Hindlimb muscle (tissue), 1 donor: ENCODE measurements around the gene SLC10A1. TPM values are rescaled to one million over a fixed set of nuclear protein-coding genes. Genes with fewer than 3 reads are reported as not detected.
"Not testable (repeated sequence)": the region's sequence is repeated elsewhere in the genome, so short reads cannot be mapped to it uniquely, and the experiment has no call there.

Experiments
- DNase-seq: peaks from one replicate; pipeline ENCODE4 v3.0.0-alpha.2; 2013
- polyA plus RNA-seq: library from polyadenylated mRNA; unstranded; fragments of 120-200 nt; gene quantifications from one replicate; pipeline ENCODE4 v1.2.1, GENCODE V29; 2013; ENCODE audit not compliant: insufficient read length

SLC10A1 gene
- polyA plus RNA-seq, 1 donor: not detected

DNA sequence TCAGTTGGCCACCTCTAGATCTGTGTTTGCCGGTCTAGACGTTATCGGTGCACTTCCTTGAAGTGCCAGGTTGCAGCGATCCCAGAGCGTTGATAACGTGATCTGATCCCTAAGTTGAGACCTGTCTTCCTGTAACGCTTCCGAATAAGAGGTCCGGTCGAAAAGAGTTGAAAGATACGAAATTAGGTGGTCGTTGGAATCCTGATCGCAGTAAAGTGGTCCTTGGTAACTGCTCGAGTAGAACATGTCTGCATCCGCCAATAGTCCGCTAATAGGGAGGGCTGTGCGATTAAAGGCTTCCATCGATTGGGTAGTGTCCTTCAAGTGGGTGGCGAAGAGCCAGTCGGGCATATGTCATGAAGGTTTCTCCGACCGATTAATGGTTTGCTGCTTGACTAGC lies 27.4 kb downstream of the SLC10A1 start:
- no peak for DNase-seq

DNA sequence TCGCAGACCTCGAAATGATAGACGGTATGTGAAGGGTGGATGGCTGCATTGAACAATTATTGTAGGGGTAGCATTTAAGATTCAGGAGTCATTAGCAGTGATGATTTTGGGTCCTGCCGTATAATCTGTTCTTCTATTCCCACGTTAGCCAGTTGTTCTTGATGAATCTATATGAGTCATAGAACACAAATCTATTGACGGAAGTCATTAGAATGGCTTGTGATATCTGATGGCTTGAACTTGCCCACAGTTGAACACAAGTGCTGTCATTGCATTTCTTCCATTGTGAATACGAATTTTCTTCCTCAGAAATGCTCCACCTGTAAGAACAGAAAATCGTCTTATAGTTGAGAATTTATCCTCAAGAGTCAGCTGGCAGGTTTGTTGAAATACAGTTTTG lies 28.2 kb downstream of the SLC10A1 start:
- no peak for DNase-seq

DNA sequence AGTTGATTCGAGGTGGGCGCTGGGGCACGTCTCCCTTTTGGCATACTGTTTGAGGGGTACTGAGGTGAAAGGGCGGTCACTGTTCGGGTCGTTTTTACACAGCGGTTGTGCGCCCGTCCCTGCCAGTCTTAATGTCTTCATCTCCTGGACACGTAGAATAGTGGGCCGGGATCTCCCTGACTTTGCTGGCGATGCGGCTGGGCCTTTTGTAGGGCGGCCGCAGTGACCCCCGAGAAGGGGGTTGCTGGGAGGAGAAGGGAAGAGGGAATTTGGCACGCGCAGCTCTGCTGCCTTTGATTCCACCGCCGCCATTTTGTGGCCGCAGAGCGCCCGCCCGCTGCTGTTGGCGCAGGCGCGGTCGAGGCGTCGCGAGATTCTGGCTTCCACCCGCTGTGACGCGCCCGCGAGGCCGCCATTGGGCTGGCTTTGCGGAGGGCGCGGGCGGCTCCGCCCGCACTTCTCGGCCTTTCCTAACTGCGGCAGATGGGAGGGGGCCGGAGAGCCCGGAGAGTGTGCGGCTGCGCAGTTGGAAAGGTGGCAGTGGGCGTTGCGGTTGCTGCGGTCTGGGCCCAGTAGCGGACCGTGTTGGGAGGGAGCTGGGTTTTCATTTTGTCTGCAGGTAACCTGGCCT lies 29.6 kb downstream of the SLC10A1 start:
- peak; percentile 95 for DNase-seq

GRCh38 chr14:69766984-69767368 lies 30.1 kb downstream of the SLC10A1 start, which contains the start of gene SRSF5:
TSS of gene SRSF5 (plus strand) at chr14:69767142. CDS start at chr14:69768157, 1,015 bp downstream.
- peak; percentile 99 for DNase-seq

DNA sequence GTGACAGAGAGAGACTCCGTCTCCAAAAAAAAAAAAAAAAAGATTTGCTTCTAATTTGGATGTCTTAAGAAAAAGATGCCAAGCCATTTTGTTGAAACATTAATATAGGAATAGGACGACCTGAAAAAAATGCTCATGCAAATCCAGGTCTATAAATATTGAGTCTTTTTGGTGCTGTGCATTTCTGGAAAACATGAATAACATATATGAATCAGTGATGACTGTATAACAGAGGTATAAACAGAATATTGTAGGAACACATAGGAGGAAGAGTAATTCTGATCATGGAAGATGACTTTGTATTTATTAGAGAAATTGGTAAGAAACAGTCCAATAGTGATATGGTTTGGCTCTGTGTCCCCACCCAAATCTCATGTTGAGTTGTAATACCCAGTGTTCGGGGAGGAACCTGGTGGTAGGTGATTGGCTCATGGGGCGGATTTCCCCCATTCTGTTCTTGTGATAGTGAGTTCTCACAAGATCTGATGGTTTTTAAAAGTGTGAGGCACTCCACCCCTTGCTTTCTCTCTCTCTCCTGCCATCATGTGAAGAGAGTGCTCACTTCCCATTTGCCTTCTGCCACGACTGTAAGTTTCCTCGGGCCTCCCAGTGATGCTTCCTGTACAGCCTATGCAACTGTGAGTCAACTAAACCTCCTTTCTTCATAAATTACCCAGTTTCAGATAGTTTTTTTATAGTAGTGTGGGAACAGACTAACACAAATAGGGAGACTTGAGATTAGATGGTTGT lies 33.1 kb downstream of the SLC10A1 start:
- DNase-seq: no peak

GRCh38 chr14:69760810-69761209 lies 36.2 kb downstream of the SLC10A1 start:
- DNase-seq: no peak

DNA sequence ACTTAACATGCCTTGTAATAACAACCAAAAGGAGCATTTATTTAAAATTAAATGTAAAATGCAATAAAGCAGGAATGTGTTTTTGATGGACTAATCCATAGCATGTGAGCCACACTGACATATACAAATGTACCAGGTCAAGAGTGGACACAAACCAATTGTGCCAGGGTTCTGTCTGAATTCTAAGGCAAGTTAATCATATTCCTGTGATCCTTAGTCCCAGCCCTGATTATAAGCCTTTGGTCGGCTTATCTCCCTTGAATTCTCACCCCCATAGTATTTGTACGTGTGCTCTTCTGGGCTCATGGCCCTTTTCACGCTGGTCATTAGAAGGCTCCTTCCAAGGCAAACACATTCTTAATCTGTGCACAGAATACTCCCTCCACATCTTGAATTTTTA lies 40.7 kb downstream of the SLC10A1 start:
- no peak for DNase-seq

GRCh38 chr14:69755784-69756183 lies 41.3 kb downstream of the SLC10A1 start:
- DNase-seq: no peak

DNA sequence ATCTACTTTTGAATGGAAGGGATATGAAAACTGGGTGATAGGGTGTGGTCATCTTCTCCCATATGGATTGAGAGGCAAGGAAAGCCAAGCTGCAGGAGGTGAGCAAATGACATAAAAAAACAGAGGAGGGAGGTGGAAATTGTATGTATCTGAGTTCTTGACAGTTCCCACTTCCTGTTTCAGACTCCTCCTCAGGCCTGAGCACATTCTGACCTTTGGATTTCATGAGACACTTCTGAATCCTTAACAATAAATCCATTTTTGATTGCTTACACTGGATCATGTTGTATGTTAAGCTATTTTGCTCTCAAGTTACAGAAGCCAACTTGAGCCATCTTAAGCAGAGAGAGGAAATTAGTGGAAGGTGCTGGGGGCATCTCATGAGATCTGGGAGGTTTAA lies 41.7 kb downstream of the SLC10A1 start:
- DNase-seq: no peak

DNA sequence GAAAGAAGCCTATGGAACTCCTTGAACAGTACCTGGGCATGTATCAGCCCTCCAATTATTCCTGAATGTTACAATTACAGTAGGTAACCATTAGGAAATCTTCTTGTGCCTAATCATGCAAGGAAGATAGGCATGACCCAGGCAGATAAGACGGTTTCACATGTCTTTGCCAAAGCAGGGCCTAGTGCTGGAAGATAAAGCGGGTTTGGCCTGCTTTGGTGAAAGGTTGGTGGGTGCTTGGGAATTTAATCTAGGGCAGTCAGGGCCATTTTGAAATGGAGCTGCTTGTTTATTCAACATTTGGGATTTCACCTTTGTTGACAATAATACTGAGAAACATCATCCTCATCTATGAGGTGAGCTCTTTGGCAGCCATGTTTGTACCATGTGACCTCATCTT lies 42.6 kb downstream of the SLC10A1 start:
- DNase-seq: no peak

GRCh38 chr14:69753860-69754259 lies 43.2 kb downstream of the SLC10A1 start:
- DNase-seq: no peak

GRCh38 chr14:69752773-69753172 lies 44.3 kb downstream of the SLC10A1 start:
- DNase-seq: no peak

DNA sequence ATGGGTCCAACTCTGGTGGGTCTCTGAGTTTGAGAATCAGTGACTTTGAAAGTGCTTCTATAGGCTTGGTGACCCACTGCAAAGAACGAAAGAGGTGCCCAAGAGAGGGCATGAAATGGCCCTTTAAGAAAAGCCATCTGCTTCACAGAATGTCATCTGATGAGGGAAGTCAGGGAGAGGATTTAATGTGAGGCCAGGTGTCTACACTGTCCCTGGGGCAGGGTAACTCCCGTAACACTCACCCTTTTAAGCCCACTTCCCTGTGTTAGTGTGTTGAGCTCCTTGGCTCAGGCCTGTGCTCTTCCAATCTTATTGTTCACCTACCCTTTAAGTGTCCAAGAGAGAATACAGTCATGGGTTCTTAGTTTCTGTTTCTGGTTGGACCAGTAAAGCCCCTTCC lies 46.5 kb downstream of the SLC10A1 start:
- no peak for DNase-seq

DNA sequence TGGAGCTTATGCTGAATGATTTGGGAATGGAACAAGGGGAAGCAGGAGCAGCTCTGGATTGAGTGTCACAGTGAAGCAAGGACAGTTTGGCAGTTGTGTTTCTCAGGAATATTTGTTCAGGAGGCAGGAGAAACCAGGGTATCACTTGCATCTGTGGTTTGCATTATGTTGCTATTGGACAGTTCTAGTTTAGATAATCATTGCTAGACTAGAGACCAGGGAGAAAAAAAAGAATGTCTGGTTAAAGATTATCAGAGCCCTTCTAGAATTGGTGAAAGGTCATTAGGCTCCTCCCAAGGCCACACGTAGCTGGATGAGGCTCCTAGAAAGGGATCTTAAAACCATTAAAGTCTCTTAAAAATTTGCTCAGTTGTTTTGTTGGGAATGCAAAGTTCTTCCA lies 47.1 kb downstream of the SLC10A1 start:
- DNase-seq: no peak

DNA sequence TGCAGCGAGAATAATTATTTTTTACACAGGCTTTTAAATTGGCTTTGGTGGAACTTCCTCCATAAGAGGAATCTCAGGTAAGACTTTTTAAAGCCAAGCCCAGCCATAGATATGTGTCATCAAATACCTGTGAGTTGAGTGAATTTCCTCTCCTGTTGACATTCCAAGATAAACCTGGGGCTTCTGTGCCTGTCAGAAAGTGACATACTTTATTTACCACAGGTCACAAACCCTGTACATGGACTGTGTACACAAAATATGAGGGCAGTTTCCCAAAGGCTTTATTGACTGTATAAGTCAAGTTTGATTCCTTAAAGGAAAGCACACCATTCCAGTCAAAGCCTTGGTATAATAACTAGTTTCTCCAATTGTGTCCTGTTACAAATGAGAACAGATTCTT lies 56.0 kb downstream of the SLC10A1 start:
- no peak for DNase-seq

DNA sequence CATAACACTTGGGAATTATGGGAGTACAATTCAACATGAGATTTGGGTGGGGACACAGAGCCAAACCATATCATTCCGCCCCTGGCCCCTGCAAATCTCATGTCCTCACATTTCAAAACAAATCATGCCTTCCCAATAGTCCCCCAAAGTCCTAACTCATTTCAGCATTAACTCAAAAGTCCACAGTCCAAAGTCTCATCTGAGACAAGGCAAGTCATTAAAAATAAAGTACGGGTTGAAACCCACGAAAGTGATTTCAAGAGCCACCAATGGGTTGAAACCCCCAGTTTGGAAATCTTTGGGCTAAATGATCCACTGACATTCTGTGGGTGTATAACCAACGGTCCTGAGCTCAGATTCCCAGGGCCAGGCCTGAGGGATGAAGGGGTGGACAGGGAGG lies 60.6 kb downstream of the SLC10A1 start:
- not testable (repeated sequence) for DNase-seq

- not testable (repeated sequence) for DNase-seq
These were observed 65.0 kb downstream of the SLC10A1 start for GRCh38 chr14:69731919-69732598.

GRCh38 chr14:69727860-69728259 lies 69.2 kb downstream of the SLC10A1 start:
- no peak for DNase-seq

DNA sequence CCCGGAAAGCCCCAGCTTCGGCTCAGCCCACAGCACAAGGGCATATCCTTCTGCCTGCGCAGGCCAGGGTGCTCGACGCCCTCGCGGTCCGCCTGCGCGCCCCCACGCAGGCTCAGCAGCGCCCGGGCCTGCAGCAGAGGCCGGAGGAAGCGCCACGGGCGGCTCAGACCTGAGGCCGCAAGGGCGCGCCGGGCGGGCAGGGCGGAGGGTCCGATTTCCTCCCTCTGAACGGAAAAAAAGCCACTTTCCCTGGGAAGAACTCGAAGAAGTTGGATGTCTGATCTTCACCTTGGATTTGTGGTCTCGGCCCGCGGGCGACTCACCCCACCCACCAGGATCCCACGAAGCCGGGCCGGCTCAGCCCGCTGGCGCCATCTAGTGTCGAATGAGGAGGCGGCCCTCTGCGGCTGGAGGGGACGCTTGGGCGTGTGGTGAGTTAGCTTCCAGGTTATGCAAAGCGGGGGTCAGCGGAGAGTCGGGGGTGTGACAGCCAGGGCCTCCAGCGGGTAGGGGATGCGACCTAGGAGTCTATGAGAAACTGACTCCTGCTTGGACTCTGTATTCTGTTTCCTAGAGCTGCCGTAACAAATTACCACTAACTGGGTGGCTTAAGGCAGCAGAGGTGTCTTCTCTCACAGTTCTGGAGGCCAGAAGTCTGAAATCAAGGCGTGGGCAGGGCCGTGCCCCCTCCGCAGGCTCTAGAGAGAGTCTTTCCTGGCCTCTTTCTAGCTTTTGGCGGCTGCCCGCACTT lies 70.1 kb downstream of the SLC10A1 start:
- peak; percentile 82 for DNase-seq
